Tibial artery (tissue), 4 donors: ENCODE data around the gene CIPC.
A peak's percentile ranks its signal among the peaks of the same experiment; 100 is the strongest.

ENCODE experiments used
- DNase-seq, 2 donors: peaks; one replicate each; pipeline ENCODE4 v3.0.0-alpha.2; 2019
- H3K27ac ChIP-seq, 2 donors: fragments of 200-600 bp; sonication (generic) in 1 of 2; 1 replicate in 1 of 2; 2 replicates in 1 of 2; pipeline ENCODE4 v1.5.1; 2018 to 2019; ENCODE audit warnings: mild to moderate bottlenecking in 1 of 2
- H3K27me3 ChIP-seq, 2 donors: fragments of 200-600 bp; sonication (generic) in 1 of 2; one replicate each; pipeline versions ENCODE4 v1.5.1 to v1.6.0; 2016 to 2019
- H3K36me3 ChIP-seq, 3 donors: fragments of 200-600 bp; sonication (generic) in 2 of 3; one replicate each; pipeline ENCODE4 v1.5.1; 2016 to 2019; ENCODE audit warnings: mild to moderate bottlenecking in 2 of 3
- H3K4me1 ChIP-seq, 4 donors: fragments of 200-600 bp; sonication (generic) in 2 of 4; 1 replicate in 3 of 4; 2 replicates in 1 of 4; pipeline ENCODE4 v1.5.1; 2016 to 2019
- H3K4me3 ChIP-seq, 2 donors: fragments of 200-600 bp; sonication (generic) in 1 of 2; 1 replicate in 1 of 2; 2 replicates in 1 of 2; pipeline ENCODE4 v1.5.1; 2018 to 2019; ENCODE audit warnings: mild to moderate bottlenecking in 2 of 2
- H3K9me3 ChIP-seq, 3 donors: fragments of 200-600 bp; sonication (generic) in 1 of 3; one replicate each; pipeline ENCODE4 v1.5.1; 2016 to 2019
- CTCF ChIP-seq, 2 experiments: fragments of 200-600 bp in 1 of 2; fragments of 450-650 bp in 1 of 2; IDR thresholded peaks; one replicate each; pipeline ENCODE4 v1.5.1; 2017 to 2019; ENCODE audit warnings: antibody characterized with exemption in 2 of 2, mild to moderate bottlenecking in 1 of 2, moderate library complexity in 1 of 2
- intact Hi-C: fragments of 100-400 bp; cut with DNase I; formaldehyde crosslinking; loops from one replicate; pipeline ENCODE4 v1.15.0; 2023; ENCODE audit warnings: low total_unique reads

Gene CIPC

GRCh38 chr14:77098529-77099353 lies 683 bp downstream of the CIPC start:
- peaks cover 4 to 59% (median 51%) of the 10 kb centered on the region in 4 donors for H3K4me1 ChIP-seq
- H3K4me3 ChIP-seq = peak overlapping the region; percentile 66 to 93
- no peaks in the 10 kb centered on the region for H3K9me3 ChIP-seq
- DNase-seq = peak; percentile 78 to 93
- H3K36me3 ChIP-seq = no peaks in the 10 kb centered on the region
- intact Hi-C loops = no loop called here
- TF ChIP-seq CTCF (IDR thresholded peaks at IDR 0.05) = no peak
- peak overlapping the region; percentile 96 to 98 for H3K27ac ChIP-seq
- no peaks in the 10 kb centered on the region for H3K27me3 ChIP-seq

- Histone ChIP-seq H3K27ac (peak overlapping the region; percentile 96 to 98), H3K9me3 (no peaks in the 10 kb centered on the region), H3K36me3 (no peaks in the 10 kb centered on the region), H3K4me1 (peaks cover 4 to 68% (median 60%) of the 10 kb centered on the region in 4 donors), H3K27me3 (no peaks in the 10 kb centered on the region), H3K4me3 (peak overlapping the region; percentile 66 to 93)
- TF ChIP-seq CTCF (IDR thresholded peaks at IDR 0.05) = no peak
- no peak for DNase-seq
- intact Hi-C loops = no loop called here
Measured at GRCh38 chr14:77099425-77100167, 1.5 kb downstream of the CIPC start.

DNA sequence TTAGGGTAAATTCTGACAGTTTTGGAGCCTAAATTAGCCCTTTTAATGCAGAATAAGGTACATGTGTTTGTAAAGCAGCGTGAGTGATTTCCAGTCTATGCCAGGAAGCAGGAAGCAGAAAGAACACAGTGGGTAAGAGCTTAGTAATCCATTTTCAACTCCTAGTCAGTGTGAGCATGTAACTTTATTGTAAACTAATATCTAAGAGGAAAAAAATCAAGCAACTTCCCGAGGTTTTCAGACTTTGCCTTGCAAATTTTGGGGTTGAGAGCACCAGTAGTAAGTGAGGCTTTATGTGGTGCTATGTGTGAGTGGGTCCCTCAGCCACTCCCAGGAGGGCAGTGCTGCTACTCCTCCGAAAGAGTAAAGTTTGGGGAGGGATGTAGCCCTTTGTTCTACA lies 2.9 kb downstream of the CIPC start:
- Histone ChIP-seq H3K4me3 (peak overlapping the region in 1 of 2 donors; percentile 1), H3K4me1 (peaks cover 4 to 81% (median 72%) of the 10 kb centered on the region in 4 donors)

GRCh38 chr14:77102154-77102553 lies 4.1 kb downstream of the CIPC start:
- H3K27ac ChIP-seq = peak overlapping the region; percentile 96 to 98
- H3K9me3 ChIP-seq = no peaks in the 10 kb centered on the region
- intact Hi-C loops = no loop called here

More for the DNA sequence above, 2.9 kb downstream of the CIPC start:
- Histone ChIP-seq H3K27ac (peak overlapping the region; percentile 96 to 98), H3K9me3 (no peaks in the 10 kb centered on the region), H3K27me3 (no peaks in the 10 kb centered on the region), H3K36me3 (peaks cover 0 to 5% (median 3%) of the 10 kb centered on the region in 3 donors)
- no peak for TF ChIP-seq CTCF (IDR thresholded peaks at IDR 0.05)
- intact Hi-C loops = no loop called here
- no peak for DNase-seq

GRCh38 chr14:77103475-77103874 lies 5.4 kb downstream of the CIPC start:
- intact Hi-C loops = no loop called here
- Histone ChIP-seq H3K27ac (peak overlapping the region; percentile 77 to 98), H3K9me3 (no peaks in the 10 kb centered on the region), H3K27me3 (no peaks in the 10 kb centered on the region), H3K4me1 (peaks cover 0 to 96% (median 75%) of the 10 kb centered on the region in 4 donors), H3K4me3 (no peak overlapping the region), H3K36me3 (peaks cover 14 to 21% (median 18%) of the 10 kb centered on the region in 3 donors)
- TF ChIP-seq CTCF (IDR thresholded peaks at IDR 0.05) = peak in 1 of 2 experiments; percentile 2
- no peak for DNase-seq

More at GRCh38 chr14:77102154-77102553, 4.1 kb downstream of the CIPC start:
- no peak for TF ChIP-seq CTCF (IDR thresholded peaks at IDR 0.05)
- no peaks in the 10 kb centered on the region for H3K27me3 ChIP-seq
- peaks cover 8 to 13% (median 10%) of the 10 kb centered on the region in 3 donors for H3K36me3 ChIP-seq
- H3K4me3 ChIP-seq = no peak overlapping the region
- peaks cover 0 to 85% (median 72%) of the 10 kb centered on the region in 4 donors for H3K4me1 ChIP-seq
- DNase-seq = no peak
